A549 treated with AZD9567 at 1 μM for 4 hours (cell line): ENCODE data around the gene OR3A2. TPM values are rescaled to one million over a fixed set of nuclear protein-coding genes. Genes with fewer than 3 reads are reported as not detected.

Source experiments
- total RNA-seq: library from RNA; stranded (reverse); fragments of 200-300 nt; extraction: Qiagen RNA extraction; gene quantifications from 5 replicates; pipeline ENCODE4 v1.2.3, GENCODE V29; 2022; ENCODE audit not compliant: insufficient read depth

The OR3A2 gene
- total RNA-seq = not detected in 5 replicates

DNA sequence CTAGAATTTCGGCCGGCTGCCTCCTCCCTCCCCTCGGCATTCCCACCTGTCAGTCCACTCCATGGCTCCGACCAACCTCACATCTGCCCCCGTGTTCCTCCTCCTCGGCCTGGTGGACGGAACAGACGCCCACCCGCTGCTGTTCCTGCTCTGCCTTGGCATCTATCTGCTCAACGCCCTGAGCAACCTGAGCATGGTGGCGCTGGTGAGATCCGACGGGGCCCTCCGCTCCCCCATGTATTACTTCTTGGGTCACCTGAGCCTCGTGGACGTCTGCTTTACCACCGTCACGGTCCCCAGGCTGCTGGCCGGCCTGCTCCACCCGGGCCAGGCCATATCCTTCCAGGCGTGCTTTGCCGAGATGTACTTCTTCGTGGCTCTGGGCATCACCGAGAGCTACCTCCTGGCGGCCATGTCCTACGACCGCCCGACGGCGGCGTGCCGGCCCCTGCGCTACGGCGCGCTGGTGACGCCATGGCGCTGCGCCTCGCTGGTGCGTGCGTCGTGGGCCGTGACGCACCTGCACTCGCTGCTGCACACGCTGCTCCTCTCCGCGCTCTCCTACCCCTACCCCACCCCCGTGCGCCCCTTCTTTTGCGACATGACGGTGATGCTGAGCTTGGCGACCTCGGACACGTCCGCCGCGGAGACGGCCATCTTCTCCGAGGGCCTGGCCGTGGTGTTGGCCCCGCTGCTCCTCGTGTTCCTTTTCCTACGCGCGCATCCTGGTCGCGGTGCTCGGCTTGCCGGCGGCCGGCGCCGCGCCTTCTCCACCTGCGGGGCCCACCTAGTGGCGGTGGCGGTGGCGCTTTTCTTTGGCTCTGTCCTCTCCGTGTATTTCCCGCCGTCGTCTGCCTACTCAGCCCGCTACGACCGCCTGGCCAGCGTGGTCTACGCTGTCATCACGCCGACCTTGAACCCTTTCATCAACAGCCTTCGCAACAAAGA lies at the start of gene OR3A2:
TSS of gene OR3A2 (minus strand) at position 440 of the 948 bp plus-strand sequence.

DNA sequence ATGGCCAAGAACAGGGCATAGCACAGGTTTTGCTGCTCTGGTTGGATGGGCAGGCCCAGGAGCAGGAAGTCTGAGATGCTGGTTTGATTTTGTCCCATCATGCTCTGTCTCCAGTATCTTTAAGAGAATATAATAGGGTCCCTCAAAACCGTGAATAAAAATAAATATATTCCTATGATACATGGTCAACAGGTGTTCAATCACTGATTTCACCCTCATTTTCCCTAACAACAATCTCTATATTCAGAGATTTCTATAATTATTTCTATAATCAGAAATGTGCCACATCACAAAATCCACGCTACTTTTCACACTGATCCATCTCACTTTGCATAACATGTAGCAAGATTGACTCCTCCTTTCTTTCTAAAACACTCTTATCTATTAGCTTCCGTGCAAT lies 47.6 kb upstream of the OR3A2 start, which contains the start of gene OR1E2:
TSS of gene OR1E2 (minus strand) at position 101 of the 400 bp plus-strand sequence. CDS start at position 101, 0 bp downstream.

DNA sequence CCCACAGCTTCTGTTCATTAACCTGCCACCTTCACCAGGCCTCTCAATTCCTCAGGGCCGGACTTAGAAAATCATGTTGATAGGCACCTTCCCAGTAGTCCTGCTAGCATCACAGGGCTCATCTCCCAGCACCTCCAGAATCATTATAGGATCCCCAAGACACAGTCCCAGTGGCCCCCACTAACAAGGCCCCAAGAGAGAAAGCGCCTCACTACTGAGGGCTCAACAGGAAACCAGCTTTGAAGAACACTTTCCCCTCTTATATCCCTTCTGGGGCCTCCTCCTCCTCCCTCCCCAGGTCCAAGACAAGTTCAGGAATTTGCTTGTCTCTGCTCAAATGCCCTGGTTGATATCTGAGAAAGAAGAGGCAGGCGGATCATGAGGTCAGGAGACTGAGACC lies 25.0 kb upstream of the OR3A2 start, which contains the start of gene OR3A3:
TSS of gene OR3A3 (plus strand) at position 301 of the 400 bp plus-strand sequence.

DNA sequence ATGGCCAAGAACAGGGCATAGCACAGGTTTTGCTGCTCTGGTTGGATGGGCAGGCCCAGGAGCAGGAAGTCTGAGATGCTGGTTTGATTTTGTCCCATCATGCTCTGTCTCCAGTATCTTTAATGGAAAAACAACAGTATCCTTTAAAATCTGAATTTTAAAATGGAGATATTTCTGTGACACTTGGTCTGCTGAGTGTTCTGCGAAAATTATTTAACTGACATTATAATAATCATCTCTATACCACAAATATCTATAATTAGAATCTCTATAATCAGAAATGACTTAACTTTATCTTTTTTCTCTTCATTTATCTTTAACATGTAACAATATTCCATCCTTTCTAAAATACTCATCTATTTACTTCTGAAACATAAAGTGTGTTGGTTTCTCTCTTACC lies 12.2 kb upstream of the OR3A2 start, which contains the start of gene OR1E1:
TSS of gene OR1E1 (minus strand) at position 101 of the 400 bp plus-strand sequence. CDS start at position 101, 0 bp downstream.

DNA sequence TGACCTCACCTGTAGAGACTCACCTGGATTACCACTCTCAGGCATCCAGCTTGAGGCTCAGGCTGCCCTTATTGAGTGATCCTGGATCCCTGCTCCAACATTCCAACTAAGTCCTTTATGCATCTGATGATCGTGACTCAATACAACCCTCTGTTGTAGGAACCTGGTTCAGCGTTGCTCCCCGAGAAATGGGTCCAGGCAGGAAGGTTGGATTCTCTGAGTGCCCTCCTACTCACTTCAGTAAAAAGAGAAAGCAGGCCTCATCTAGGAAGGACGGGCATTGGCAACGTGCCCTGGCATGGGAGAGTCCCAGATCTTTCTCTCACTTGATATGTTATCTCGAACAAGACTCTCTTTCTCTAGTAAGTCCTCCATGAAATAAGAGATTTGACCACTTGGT lies 87.8 kb downstream of the OR3A2 start, which contains the start of gene OR3A1:
TSS of gene OR3A1 (minus strand) at position 101 of the 400 bp plus-strand sequence. CDS start 5,778 bp downstream, outside the sequence.

Other genes starting within 250 kb of the OR3A2 start
- not detected in 5 replicates for gene OR1A2, start 188.8 kb downstream of the OR3A2 start, total RNA-seq
- not detected in 5 replicates for gene OR1A1, start 178.6 kb downstream of the OR3A2 start, total RNA-seq
- not detected in 5 replicates for gene OR3A1, start 87.9 kb downstream of the OR3A2 start, total RNA-seq
- not detected in 5 replicates for gene OR1E1, start 12.1 kb upstream of the OR3A2 start, total RNA-seq
- not detected in 5 replicates for gene OR3A3, start 25.1 kb upstream of the OR3A2 start, total RNA-seq
- gene OR1E2, start 47.5 kb upstream of the OR3A2 start, total RNA-seq = not detected in 5 replicates
- not detected in 5 replicates for gene SPATA22, start 85.5 kb upstream of the OR3A2 start, total RNA-seq
- not detected in 5 replicates for gene ASPA, start 89.7 kb upstream of the OR3A2 start, total RNA-seq
- 0.10 to 0.37 TPM (median 0.18 TPM) in 5 replicates for gene TRPV3, start 171.5 kb upstream of the OR3A2 start, total RNA-seq
- 2.5 to 5.3 TPM (median 4.8 TPM) in 5 replicates for gene TRPV1, start 223.1 kb upstream of the OR3A2 start, total RNA-seq
- gene SHPK, start 249.9 kb upstream of the OR3A2 start, total RNA-seq = 13.6 to 17.9 TPM (median 17.0 TPM) in 5 replicates